Suprapubic skin (tissue), 4 donors: Measurements from ENCODE around the gene BCAM.
A peak's percentile ranks its signal among the peaks of the same experiment; 100 is the strongest.

ENCODE experiments used
- CTCF ChIP-seq, 2 donors: fragments of 200-600 bp in 1 of 2; fragments of 450-650 bp in 1 of 2; sonication (generic) in 1 of 2; IDR thresholded peaks; one replicate each; pipeline ENCODE4 v1.5.1; 2016 to 2019; ENCODE audit warnings: antibody characterized with exemption in 2 of 2, mild to moderate bottlenecking in 1 of 2, moderate library complexity in 1 of 2
- EP300 ChIP-seq: sonication (generic); formaldehyde crosslinking; IDR thresholded peaks from one replicate; pipeline ENCODE4 v1.6.1; 2017; ENCODE audit warnings: antibody characterized with exemption
- POLR2A ChIP-seq, 2 donors: fragments of 450-650 bp; IDR thresholded peaks; one replicate each; pipeline ENCODE4 v1.6.1; 2017; ENCODE audit warnings: antibody characterized with exemption in 2 of 2, mild to moderate bottlenecking in 2 of 2, moderate library complexity in 2 of 2
- POLR2AphosphoS5 ChIP-seq, 3 donors: sonication (generic); formaldehyde crosslinking; IDR thresholded peaks; one replicate each; pipeline ENCODE4 v1.6.1; 2017; ENCODE audit warnings: antibody characterized with exemption in 3 of 3

- TF ChIP-seq CTCF (IDR thresholded peaks at IDR 0.05), result peak; percentile 68 to 93
- TF ChIP-seq POLR2AphosphoS5 (IDR thresholded peaks at IDR 0.05), result no peak
- no peak for TF ChIP-seq POLR2A (IDR thresholded peaks at IDR 0.05)
- TF ChIP-seq EP300, result no peak
These were observed 38.2 kb upstream of the BCAM start for GRCh38 chr19:44770550-44771257.
